Naive B cell (primary cell): Measurements from ENCODE around the gene CYBA. TPM values are rescaled to one million over a fixed set of nuclear protein-coding genes. Genes with fewer than 3 reads are reported as not detected.

ENCODE experiments used
- ATAC-seq, 2 donors: fragments of 150-1000 bp; cut with Tn5 transposase; 2 replicates each; pipeline ENCODE4 v1.10.0; 2021; ENCODE audit warnings: low read depth in 2 of 2, mild to moderate bottlenecking in 2 of 2, moderate library complexity in 2 of 2
- DNase-seq: peaks from one replicate; pipeline ENCODE4 v3.0.0; 2022
- H3K27ac Mint-ChIP-seq, 6 donors: one replicate each; pipeline ENCODE4 v1.8.0; 2020 to 2022; ENCODE audit warnings: mild to moderate bottlenecking in 6 of 6, mixed read lengths in 6 of 6, moderate library complexity in 5 of 6, inconsistent platforms in 2 of 6
- H3K27me3 Mint-ChIP-seq, 3 donors: one replicate each; pipeline ENCODE4 v1.8.0; 2021 to 2022; ENCODE audit warnings: mixed read lengths in 3 of 3, mild to moderate bottlenecking in 1 of 3
- H3K36me3 Mint-ChIP-seq, 2 donors: one replicate each; pipeline ENCODE4 v1.8.0; 2020 to 2022; ENCODE audit warnings: mixed read lengths in 2 of 2, inconsistent platforms in 1 of 2, mild to moderate bottlenecking in 1 of 2
- H3K4me1 Mint-ChIP-seq, 3 donors: one replicate each; pipeline ENCODE4 v1.8.0; 2020 to 2022; ENCODE audit warnings: mixed read lengths in 3 of 3, inconsistent platforms in 1 of 3, mild to moderate bottlenecking in 1 of 3, moderate library complexity in 1 of 3
- H3K4me3 Mint-ChIP-seq, 8 donors: one replicate each; pipeline ENCODE4 v1.8.0; 2020 to 2022; ENCODE audit warnings: mild to moderate bottlenecking in 8 of 8, mixed read lengths in 8 of 8, moderate library complexity in 8 of 8, inconsistent platforms in 2 of 8
- H3K9me3 Mint-ChIP-seq, 7 donors: one replicate each; pipeline ENCODE4 v1.8.0; 2020 to 2022; ENCODE audit warnings: mixed read lengths in 7 of 7, mild to moderate bottlenecking in 5 of 7, inconsistent platforms in 2 of 7, moderate library complexity in 1 of 7
- polyA plus RNA-seq, 6 donors: library from polyadenylated mRNA; unstranded; fragments of 300-500 nt; fragmentation: Illumina TruSeq; gene quantifications; one replicate each; pipeline ENCODE4 v1.2.3, GENCODE V29; 2021; ENCODE audit warnings: low read depth in 6 of 6

CYBA gene
- polyA plus RNA-seq, 6 donors from 2014 or later = 1,408 to 2,468 (median 1,616) TPM

- peak overlapping the region in 2 of 6 donors; percentile 28 to 47 for H3K27ac Mint-ChIP-seq
- H3K4me1 Mint-ChIP-seq = peaks cover 43 to 63% (median 53%) of the 10 kb centered on the region in 3 donors
- no peaks in the 10 kb centered on the region for H3K9me3 Mint-ChIP-seq
- peak overlapping the region in 4 of 8 donors; percentile 9 to 69 (median 50) for H3K4me3 Mint-ChIP-seq
- no peaks in the 10 kb centered on the region for H3K27me3 Mint-ChIP-seq
- peaks cover 0 to 12% of the 10 kb centered on the region in 2 donors for H3K36me3 Mint-ChIP-seq
- DNase-seq (no peak), ATAC-seq (no peak)
Measured at GRCh38 chr16:88645455-88645854, 5.4 kb downstream of the CYBA start.

- Mint-ChIP-seq H3K27ac (peak overlapping the region in 1 of 6 donors; percentile 63), H3K9me3 (no peaks in the 10 kb centered on the region), H3K27me3 (no peaks in the 10 kb centered on the region), H3K4me3 (peak overlapping the region in 1 of 8 donors; percentile 59), H3K36me3 (peaks cover 0 to 6% of the 10 kb centered on the region in 2 donors), H3K4me1 (peaks cover 47 to 63% (median 57%) of the 10 kb centered on the region in 3 donors)
- no peak for ATAC-seq
- DNase-seq = no peak
Measured at GRCh38 chr16:88643644-88643932, 7.3 kb downstream of the CYBA start.

GRCh38 chr16:88642881-88643643 lies 7.8 kb downstream of the CYBA start:
- no peak for DNase-seq
- Mint-ChIP-seq H3K27ac (no peak overlapping the region), H3K36me3 (peaks cover 0 to 6% of the 10 kb centered on the region in 2 donors), H3K27me3 (no peaks in the 10 kb centered on the region), H3K4me3 (peak overlapping the region in 1 of 8 donors; percentile 44), H3K4me1 (peaks cover 50 to 64% (median 57%) of the 10 kb centered on the region in 3 donors), H3K9me3 (no peaks in the 10 kb centered on the region)
- ATAC-seq = no peak

GRCh38 chr16:88640498-88641247 lies 10.2 kb downstream of the CYBA start:
- H3K27ac Mint-ChIP-seq = peak overlapping the region; percentile 38 to 93 (median 83)
- DNase-seq (peak; percentile 40), ATAC-seq (peak; percentile 22 to 34)
- H3K9me3 Mint-ChIP-seq = no peaks in the 10 kb centered on the region
- H3K4me3 Mint-ChIP-seq = peak overlapping the region; percentile 55 to 90 (median 71)
- H3K4me1 Mint-ChIP-seq = peaks cover 56 to 74% (median 71%) of the 10 kb centered on the region in 3 donors
- H3K27me3 Mint-ChIP-seq = no peaks in the 10 kb centered on the region
- H3K36me3 Mint-ChIP-seq = peaks cover 0 to 6% of the 10 kb centered on the region in 2 donors

- ATAC-seq = no peak
- H3K27ac Mint-ChIP-seq = peak overlapping the region in 5 of 6 donors; percentile 62 to 93 (median 89)
- DNase-seq = no peak
- H3K27me3 Mint-ChIP-seq = no peaks in the 10 kb centered on the region
- peaks cover 0 to 4% of the 10 kb centered on the region in 2 donors for H3K36me3 Mint-ChIP-seq
- no peaks in the 10 kb centered on the region for H3K9me3 Mint-ChIP-seq
- H3K4me3 Mint-ChIP-seq = peak overlapping the region; percentile 55 to 90 (median 71)
- H3K4me1 Mint-ChIP-seq = peaks cover 57 to 74% (median 71%) of the 10 kb centered on the region in 3 donors
Measured at GRCh38 chr16:88640039-88640495, 10.8 kb downstream of the CYBA start.

- no peaks in the 10 kb centered on the region for H3K27me3 Mint-ChIP-seq
- peak overlapping the region in 1 of 6 donors; percentile 93 for H3K27ac Mint-ChIP-seq
- H3K9me3 Mint-ChIP-seq = no peaks in the 10 kb centered on the region
- no peak for DNase-seq
- peaks cover 52 to 70% (median 65%) of the 10 kb centered on the region in 3 donors for H3K4me1 Mint-ChIP-seq
- H3K36me3 Mint-ChIP-seq = no peaks in the 10 kb centered on the region
- H3K4me3 Mint-ChIP-seq = peak overlapping the region; percentile 55 to 90 (median 71)
- ATAC-seq = peak; percentile 15 to 19
Measured at GRCh38 chr16:88639231-88640038, 11.4 kb downstream of the CYBA start.

- Mint-ChIP-seq H3K4me1 (peaks cover 48 to 70% (median 60%) of the 10 kb centered on the region in 3 donors), H3K27ac (peak within 1 kb of the TSS; percentile 48 to 91 (median 65)), H3K36me3 (no peaks in the 10 kb centered on the region), H3K4me3 (peak within 1 kb of the TSS; percentile 62 to 86 (median 77)), H3K9me3 (no peaks in the 10 kb centered on the region), H3K27me3 (no peaks in the 10 kb centered on the region)
- peak; percentile 6 to 12 for ATAC-seq
- DNase-seq = peak; percentile 54
Measured at GRCh38 chr16:88638323-88639230, 12.3 kb downstream of the CYBA start, which contains the start of gene IL17C. Gene IL17C (plus strand): TSS chr16:88638572. CDS start chr16:88638642, 70 bp downstream.

- DNase-seq (no peak), ATAC-seq (no peak)
- Mint-ChIP-seq H3K4me3 (peak overlapping the region in 6 of 8 donors; percentile 60 to 87 (median 83)), H3K36me3 (no peaks in the 10 kb centered on the region), H3K27ac (peak overlapping the region in 4 of 6 donors; percentile 34 to 74 (median 68)), H3K4me1 (peaks cover 43 to 73% (median 62%) of the 10 kb centered on the region in 3 donors), H3K27me3 (no peaks in the 10 kb centered on the region), H3K9me3 (no peaks in the 10 kb centered on the region)
Measured at GRCh38 chr16:88636488-88637265, 14.2 kb downstream of the CYBA start.

GRCh38 chr16:88635671-88636319 lies 15.1 kb downstream of the CYBA start:
- Mint-ChIP-seq H3K27ac (peak overlapping the region; percentile 21 to 88 (median 74)), H3K9me3 (no peaks in the 10 kb centered on the region), H3K36me3 (no peaks in the 10 kb centered on the region), H3K4me3 (peak overlapping the region; percentile 73 to 88 (median 83)), H3K27me3 (no peaks in the 10 kb centered on the region), H3K4me1 (peaks cover 43 to 64% (median 53%) of the 10 kb centered on the region in 3 donors)
- ATAC-seq = no peak
- no peak for DNase-seq

GRCh38 chr16:88634994-88635670 lies 15.7 kb downstream of the CYBA start:
- Mint-ChIP-seq H3K36me3 (no peaks in the 10 kb centered on the region), H3K4me1 (peaks cover 37 to 57% (median 47%) of the 10 kb centered on the region in 3 donors), H3K4me3 (peak overlapping the region; percentile 83 to 91 (median 86)), H3K27me3 (no peaks in the 10 kb centered on the region), H3K27ac (peak overlapping the region in 5 of 6 donors; percentile 85 to 90 (median 85)), H3K9me3 (no peaks in the 10 kb centered on the region)
- no peak for DNase-seq
- ATAC-seq = no peak
